Trophoblast cell (in vitro differentiated cells and primary cell): ENCODE data around the gene TEKTIP1.
A peak's percentile ranks its signal among the peaks of the same experiment; 100 is the strongest.

Experiments
- DNase-seq, 2 donors: peaks; one replicate each; pipeline ENCODE4 v3.0.0-alpha.2; 2016
- H2AFZ ChIP-seq: 2 replicates; pipeline ENCODE4 v1.6.1; 2013; ENCODE audit warnings: low read length, moderate library complexity, mild to moderate bottlenecking; ENCODE audit not compliant: insufficient read depth, poor library complexity
- H2AK5ac ChIP-seq: 2 replicates; pipeline ENCODE4 v1.6.1; 2013; ENCODE audit warnings: mild to moderate bottlenecking, low read length
- H2BK120ac ChIP-seq: 2 replicates; pipeline ENCODE4 v1.6.1; 2013; ENCODE audit warnings: low read length, mild to moderate bottlenecking, moderate library complexity; ENCODE audit not compliant: insufficient read depth, poor library complexity
- H2BK12ac ChIP-seq: 2 replicates; pipeline ENCODE4 v1.6.1; 2013; ENCODE audit warnings: mild to moderate bottlenecking, low read length, moderate library complexity
- H2BK5ac ChIP-seq: 2 replicates; pipeline ENCODE4 v1.6.1; 2013; ENCODE audit warnings: low read length, low read depth, moderate library complexity, mild to moderate bottlenecking; ENCODE audit not compliant: poor library complexity
- H3K14ac ChIP-seq: 2 replicates; pipeline ENCODE4 v1.6.1; 2013; ENCODE audit warnings: mild to moderate bottlenecking, low read length
- H3K18ac ChIP-seq: 2 replicates; pipeline ENCODE4 v1.6.1; 2013; ENCODE audit warnings: mild to moderate bottlenecking, low read length
- H3K23ac ChIP-seq: 2 replicates; pipeline ENCODE4 v1.6.1; 2013; ENCODE audit warnings: low read length
- H3K27ac ChIP-seq: 2 replicates; pipeline ENCODE4 v1.5.1; 2013; ENCODE audit warnings: low read depth, mild to moderate bottlenecking, inconsistent platforms, low read length, moderate library complexity
- H3K27me3 ChIP-seq: 2 replicates; pipeline ENCODE4 v1.6.1; 2013; ENCODE audit warnings: inconsistent platforms, mild to moderate bottlenecking, low read length, moderate library complexity; ENCODE audit not compliant: insufficient read depth
- H3K36me3 ChIP-seq, 2 experiments: 1 replicate in 1 of 2; 2 replicates in 1 of 2; pipeline ENCODE4 v1.6.1; 2013; ENCODE audit warnings: low read length in 2 of 2, mild to moderate bottlenecking in 2 of 2, moderate library complexity in 1 of 2; ENCODE audit not compliant: insufficient read depth in 2 of 2, control insufficient read depth in 1 of 2
- H3K4ac ChIP-seq: 2 replicates; pipeline ENCODE4 v1.6.1; 2013; ENCODE audit warnings: low read depth, mild to moderate bottlenecking, low read length, moderate library complexity
- H3K4me1 ChIP-seq, 2 experiments: 1 replicate in 1 of 2; 2 replicates in 1 of 2; pipeline ENCODE4 v1.6.1; 2013; ENCODE audit warnings: low read length in 2 of 2, mild to moderate bottlenecking in 2 of 2, moderate library complexity in 1 of 2; ENCODE audit not compliant: insufficient read depth in 2 of 2, control insufficient read depth in 1 of 2
- H3K4me2 ChIP-seq: 2 replicates; pipeline ENCODE4 v1.6.1; 2013; ENCODE audit warnings: inconsistent platforms, mild to moderate bottlenecking, low read length, moderate library complexity
- H3K4me3 ChIP-seq: 2 replicates; pipeline ENCODE4 v1.5.1; 2013; ENCODE audit warnings: mild to moderate bottlenecking, low read depth, low read length, inconsistent platforms
- H3K79me1 ChIP-seq: one replicate; pipeline ENCODE4 v1.6.1; 2013; ENCODE audit warnings: low read length
- H3K79me2 ChIP-seq: 2 replicates; pipeline ENCODE4 v1.6.1; 2013; ENCODE audit warnings: low read length, mild to moderate bottlenecking; ENCODE audit not compliant: control insufficient read depth, insufficient read depth, poor library complexity
- H3K9ac ChIP-seq: 2 replicates; pipeline ENCODE4 v1.6.1; 2013; ENCODE audit warnings: mild to moderate bottlenecking, low read length
- H3K9me3 ChIP-seq: 2 replicates; pipeline ENCODE4 v1.6.1; 2013; ENCODE audit warnings: low read depth, mild to moderate bottlenecking, control low read depth, inconsistent platforms, low read length; ENCODE audit not compliant: insufficient read depth
- H4K12ac ChIP-seq: 2 replicates; pipeline ENCODE4 v1.6.1; 2013; ENCODE audit warnings: low read depth, mild to moderate bottlenecking, low read length, moderate library complexity
- H4K8ac ChIP-seq: 2 replicates; pipeline ENCODE4 v1.6.1; 2013; ENCODE audit warnings: low read depth, mild to moderate bottlenecking, low read length, moderate library complexity
- H4K91ac ChIP-seq: one replicate; pipeline ENCODE4 v1.6.1; 2013; ENCODE audit warnings: low read depth, mild to moderate bottlenecking, low read length, moderate library complexity
- WGBS: extraction: QIAGEN DNeasy Blood & Tissue Kit; methylation state at CpG from one replicate; pipeline ENCODE4 v1.1.7; 2013; ENCODE audit warnings: missing lambda C conversion rate; ENCODE audit not compliant: insufficient read length, insufficient coverage; ENCODE audit errors: extremely low coverage; 5-methylcytosine and 5-hydroxymethylcytosine counted together

TEKTIP1 gene

DNA sequence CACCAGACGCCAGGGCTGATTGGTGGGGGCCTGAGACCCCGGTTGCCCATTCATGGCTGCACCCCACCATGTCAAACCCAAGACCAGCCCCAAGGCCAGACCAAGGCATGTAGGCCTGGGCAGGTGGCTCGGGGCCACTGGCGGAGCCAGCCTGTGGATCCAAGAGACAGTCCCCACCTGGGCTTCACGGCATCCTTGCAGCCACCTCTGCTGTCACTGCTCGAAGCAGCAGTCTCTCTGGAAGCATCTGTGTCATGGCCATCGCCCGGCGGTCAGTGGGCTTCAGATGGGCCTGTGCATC is 3.8 kb upstream of the TEKTIP1 start:
- Histone ChIP-seq H3K14ac (no peak overlapping the region), H3K23ac (no peak overlapping the region), H2BK12ac (no peak overlapping the region), H2AK5ac (no peak overlapping the region), H3K79me2 (no peaks in the 10 kb centered on the region), H3K18ac (no peak overlapping the region), H3K4ac (no peak overlapping the region), H4K91ac (no peak overlapping the region), H2BK5ac (no peak overlapping the region), H3K4me1 (peaks cover 2 to 11% of the 10 kb centered on the region in 2 experiments), H3K27ac (no peak overlapping the region), H4K8ac (no peak overlapping the region), H2BK120ac (no peak overlapping the region), H3K9ac (no peak overlapping the region), H4K12ac (no peak overlapping the region), H3K36me3 (peaks cover 80% of the 10 kb centered on the region in 2 experiments), H2AFZ (no peak overlapping the region), H3K9me3 (no peaks in the 10 kb centered on the region), H3K79me1 (no peaks in the 10 kb centered on the region), H3K4me2 (no peak overlapping the region), H3K27me3 (no peaks in the 10 kb centered on the region), H3K4me3 (no peak overlapping the region)
- WGBS: no CpG with 5 or more reads among the region's 9 CpGs
- no peak for DNase-seq

DNA sequence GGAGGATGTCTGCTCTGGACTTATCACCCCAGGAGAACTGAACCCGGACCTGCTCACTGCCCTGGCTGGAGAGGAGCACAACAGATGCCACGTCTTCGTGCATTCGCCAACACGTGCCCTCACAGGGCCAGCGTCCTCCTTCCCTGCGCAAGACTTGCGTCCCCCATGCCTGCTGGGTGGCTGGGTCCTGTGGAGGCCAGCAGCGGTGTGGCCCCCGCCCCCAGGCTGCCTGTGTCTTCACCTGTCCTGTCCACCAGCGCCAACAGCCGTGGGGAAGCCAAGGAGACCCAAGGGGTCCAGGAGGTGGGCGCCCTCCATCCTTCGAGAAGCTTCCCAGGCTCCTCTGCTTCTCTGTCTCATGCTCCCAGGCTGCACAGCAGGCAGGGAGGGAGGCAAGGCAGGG is 3.4 kb upstream of the TEKTIP1 start:
- H3K4me3 ChIP-seq: no peak overlapping the region
- no peak overlapping the region for H2BK5ac ChIP-seq
- H3K4me2 ChIP-seq: no peak overlapping the region
- DNase-seq: no peak
- H3K27me3 ChIP-seq: no peaks in the 10 kb centered on the region
- no peak overlapping the region for H2BK120ac ChIP-seq
- H3K4me1 ChIP-seq: peaks cover 2 to 11% of the 10 kb centered on the region in 2 experiments
- no peak overlapping the region for H3K18ac ChIP-seq
- no peak overlapping the region for H2AK5ac ChIP-seq
- WGBS: no CpG with 5 or more reads among the region's 14 CpGs
- no peak overlapping the region for H2BK12ac ChIP-seq
- no peak overlapping the region for H4K8ac ChIP-seq
- no peak overlapping the region for H3K23ac ChIP-seq
- no peak overlapping the region for H3K9ac ChIP-seq
- H3K27ac ChIP-seq: no peak overlapping the region
- no peaks in the 10 kb centered on the region for H3K79me2 ChIP-seq
- H3K9me3 ChIP-seq: no peaks in the 10 kb centered on the region
- no peak overlapping the region for H3K14ac ChIP-seq
- peaks cover 77% of the 10 kb centered on the region in 2 experiments for H3K36me3 ChIP-seq
- H3K79me1 ChIP-seq: no peaks in the 10 kb centered on the region
- no peak overlapping the region for H2AFZ ChIP-seq
- no peak overlapping the region for H4K91ac ChIP-seq
- no peak overlapping the region for H4K12ac ChIP-seq
- no peak overlapping the region for H3K4ac ChIP-seq

DNA sequence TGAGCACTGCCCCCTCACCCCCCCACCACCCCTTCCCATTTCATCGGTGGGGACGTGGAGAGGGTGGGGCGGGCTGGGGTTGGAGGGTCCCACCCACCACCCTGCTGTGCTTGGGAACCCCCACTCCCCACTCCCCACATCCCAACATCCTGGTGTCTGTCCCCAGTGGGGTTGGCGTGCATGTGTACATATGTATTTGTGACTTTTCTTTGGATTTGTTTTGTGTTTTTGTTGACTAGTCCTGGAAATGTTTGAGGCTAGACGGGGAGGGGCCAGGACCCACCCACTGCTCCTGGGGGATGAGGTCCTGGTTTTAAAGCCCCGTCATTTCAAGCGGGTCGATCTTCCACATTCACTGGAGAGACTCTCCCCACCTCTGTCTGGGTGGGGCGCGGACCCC is 3.0 kb upstream of the TEKTIP1 start:
- H3K36me3 ChIP-seq: peaks cover 72% of the 10 kb centered on the region in 2 experiments
- H2BK5ac ChIP-seq: no peak overlapping the region
- H3K4me1 ChIP-seq: peaks cover 2 to 11% of the 10 kb centered on the region in 2 experiments
- no peaks in the 10 kb centered on the region for H3K79me1 ChIP-seq
- H4K91ac ChIP-seq: no peak overlapping the region
- no CpG with 5 or more reads among the region's 10 CpGs for WGBS
- no peak overlapping the region for H3K4ac ChIP-seq
- no peak overlapping the region for H4K12ac ChIP-seq
- DNase-seq: no peak
- no peak overlapping the region for H4K8ac ChIP-seq
- H3K14ac ChIP-seq: no peak overlapping the region
- no peak overlapping the region for H2BK12ac ChIP-seq
- no peak overlapping the region for H3K4me3 ChIP-seq
- H3K9ac ChIP-seq: no peak overlapping the region
- no peaks in the 10 kb centered on the region for H3K79me2 ChIP-seq
- no peak overlapping the region for H3K27ac ChIP-seq
- no peaks in the 10 kb centered on the region for H3K9me3 ChIP-seq
- H2BK120ac ChIP-seq: no peak overlapping the region
- H3K18ac ChIP-seq: no peak overlapping the region
- no peak overlapping the region for H2AFZ ChIP-seq
- H3K4me2 ChIP-seq: no peak overlapping the region
- no peak overlapping the region for H3K23ac ChIP-seq
- H3K27me3 ChIP-seq: no peaks in the 10 kb centered on the region
- H2AK5ac ChIP-seq: no peak overlapping the region

DNA sequence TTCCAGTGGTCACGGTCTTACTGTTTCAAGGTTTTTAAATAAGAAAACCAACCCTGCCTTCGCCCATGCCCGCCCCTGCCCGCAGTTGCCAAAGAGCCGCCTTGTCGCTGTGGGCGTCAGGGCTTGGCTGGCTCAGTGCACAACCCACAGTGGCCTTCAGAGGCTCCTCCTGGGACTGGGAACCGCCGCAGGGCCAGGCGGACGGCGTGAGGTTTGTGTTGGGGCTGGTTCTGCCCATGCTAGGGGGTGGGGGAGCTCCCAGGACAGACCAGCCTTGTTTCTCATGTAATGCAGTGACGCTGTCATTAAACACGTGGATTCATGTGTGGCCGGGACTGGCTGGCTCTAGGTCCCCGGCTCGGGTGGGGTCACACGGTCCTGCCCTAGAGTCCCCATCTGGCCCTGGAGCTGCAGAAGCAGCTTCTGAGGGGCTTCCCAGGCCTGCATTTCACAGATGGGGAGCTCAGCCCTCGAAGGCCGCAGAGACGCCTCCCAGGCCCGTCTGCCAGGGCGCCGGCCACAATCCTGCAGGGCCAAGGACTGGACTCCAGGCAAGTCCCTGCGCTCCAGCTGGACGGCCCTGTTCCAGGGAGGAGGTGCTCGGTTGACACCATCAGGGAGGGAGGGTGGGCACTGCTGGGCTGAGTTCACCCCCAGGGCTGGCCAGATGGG is 2.4 kb upstream of the TEKTIP1 start:
- Histone ChIP-seq H2BK5ac (no peak overlapping the region), H2BK12ac (no peak overlapping the region), H3K79me1 (no peaks in the 10 kb centered on the region), H3K14ac (no peak overlapping the region), H3K4me1 (peaks cover 2 to 11% of the 10 kb centered on the region in 2 experiments), H2AFZ (no peak overlapping the region), H3K4ac (no peak overlapping the region), H3K18ac (no peak overlapping the region), H2AK5ac (no peak overlapping the region), H4K91ac (no peak overlapping the region), H4K12ac (no peak overlapping the region), H3K9me3 (no peaks in the 10 kb centered on the region), H3K23ac (no peak overlapping the region), H3K27me3 (no peaks in the 10 kb centered on the region), H3K36me3 (peaks cover 67 to 68% of the 10 kb centered on the region in 2 experiments), H3K79me2 (no peaks in the 10 kb centered on the region), H3K9ac (no peak overlapping the region), H3K4me2 (no peak overlapping the region), H2BK120ac (no peak overlapping the region), H3K4me3 (no peak overlapping the region), H3K27ac (peak overlapping the region; percentile 17), H4K8ac (no peak overlapping the region)
- no CpG with 5 or more reads among the region's 27 CpGs for WGBS
- no peak for DNase-seq
